ENCODE data around the gene MAJIN.

DNA sequence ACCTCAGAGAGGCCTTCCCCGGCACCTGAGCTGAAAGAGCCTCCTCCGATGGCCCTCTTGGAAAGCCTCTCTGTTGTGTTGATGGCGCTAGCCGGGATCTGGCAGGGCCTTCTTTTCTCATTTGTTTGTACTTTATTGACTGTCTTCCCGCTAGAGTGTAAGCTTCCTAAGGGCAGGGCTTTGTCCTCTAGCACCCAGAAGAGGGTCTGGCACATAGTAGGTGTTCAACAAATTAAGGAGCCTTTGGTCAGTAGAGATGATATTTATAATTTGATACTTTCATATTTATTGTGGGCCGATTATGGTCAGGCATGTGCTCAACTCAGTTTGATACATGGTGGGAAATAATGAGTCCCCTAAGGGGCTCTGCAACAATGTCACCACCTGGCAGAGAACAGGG lies 46.0 kb upstream of the MAJIN start:
- TF ChIP-seq, protein P1, sequence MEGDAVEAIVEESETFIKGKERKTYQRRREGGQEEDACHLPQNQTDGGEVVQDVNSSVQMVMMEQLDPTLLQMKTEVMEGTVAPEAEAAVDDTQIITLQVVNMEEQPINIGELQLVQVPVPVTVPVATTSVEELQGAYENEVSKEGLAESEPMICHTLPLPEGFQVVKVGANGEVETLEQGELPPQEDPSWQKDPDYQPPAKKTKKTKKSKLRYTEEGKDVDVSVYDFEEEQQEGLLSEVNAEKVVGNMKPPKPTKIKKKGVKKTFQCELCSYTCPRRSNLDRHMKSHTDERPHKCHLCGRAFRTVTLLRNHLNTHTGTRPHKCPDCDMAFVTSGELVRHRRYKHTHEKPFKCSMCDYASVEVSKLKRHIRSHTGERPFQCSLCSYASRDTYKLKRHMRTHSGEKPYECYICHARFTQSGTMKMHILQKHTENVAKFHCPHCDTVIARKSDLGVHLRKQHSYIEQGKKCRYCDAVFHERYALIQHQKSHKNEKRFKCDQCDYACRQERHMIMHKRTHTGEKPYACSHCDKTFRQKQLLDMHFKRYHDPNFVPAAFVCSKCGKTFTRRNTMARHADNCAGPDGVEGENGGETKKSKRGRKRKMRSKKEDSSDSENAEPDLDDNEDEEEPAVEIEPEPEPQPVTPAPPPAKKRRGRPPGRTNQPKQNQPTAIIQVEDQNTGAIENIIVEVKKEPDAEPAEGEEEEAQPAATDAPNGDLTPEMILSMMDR (IDR thresholded peaks at IDR 0.05; ENCODE audit: low read depth, low read length, missing input control), result no peak
- TF ChIP-seq, protein P2, sequence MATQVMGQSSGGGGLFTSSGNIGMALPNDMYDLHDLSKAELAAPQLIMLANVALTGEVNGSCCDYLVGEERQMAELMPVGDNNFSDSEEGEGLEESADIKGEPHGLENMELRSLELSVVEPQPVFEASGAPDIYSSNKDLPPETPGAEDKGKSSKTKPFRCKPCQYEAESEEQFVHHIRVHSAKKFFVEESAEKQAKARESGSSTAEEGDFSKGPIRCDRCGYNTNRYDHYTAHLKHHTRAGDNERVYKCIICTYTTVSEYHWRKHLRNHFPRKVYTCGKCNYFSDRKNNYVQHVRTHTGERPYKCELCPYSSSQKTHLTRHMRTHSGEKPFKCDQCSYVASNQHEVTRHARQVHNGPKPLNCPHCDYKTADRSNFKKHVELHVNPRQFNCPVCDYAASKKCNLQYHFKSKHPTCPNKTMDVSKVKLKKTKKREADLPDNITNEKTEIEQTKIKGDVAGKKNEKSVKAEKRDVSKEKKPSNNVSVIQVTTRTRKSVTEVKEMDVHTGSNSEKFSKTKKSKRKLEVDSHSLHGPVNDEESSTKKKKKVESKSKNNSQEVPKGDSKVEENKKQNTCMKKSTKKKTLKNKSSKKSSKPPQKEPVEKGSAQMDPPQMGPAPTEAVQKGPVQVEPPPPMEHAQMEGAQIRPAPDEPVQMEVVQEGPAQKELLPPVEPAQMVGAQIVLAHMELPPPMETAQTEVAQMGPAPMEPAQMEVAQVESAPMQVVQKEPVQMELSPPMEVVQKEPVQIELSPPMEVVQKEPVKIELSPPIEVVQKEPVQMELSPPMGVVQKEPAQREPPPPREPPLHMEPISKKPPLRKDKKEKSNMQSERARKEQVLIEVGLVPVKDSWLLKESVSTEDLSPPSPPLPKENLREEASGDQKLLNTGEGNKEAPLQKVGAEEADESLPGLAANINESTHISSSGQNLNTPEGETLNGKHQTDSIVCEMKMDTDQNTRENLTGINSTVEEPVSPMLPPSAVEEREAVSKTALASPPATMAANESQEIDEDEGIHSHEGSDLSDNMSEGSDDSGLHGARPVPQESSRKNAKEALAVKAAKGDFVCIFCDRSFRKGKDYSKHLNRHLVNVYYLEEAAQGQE (IDR thresholded peaks at IDR 0.05), result no peak
- TF ChIP-seq, protein P3, sequence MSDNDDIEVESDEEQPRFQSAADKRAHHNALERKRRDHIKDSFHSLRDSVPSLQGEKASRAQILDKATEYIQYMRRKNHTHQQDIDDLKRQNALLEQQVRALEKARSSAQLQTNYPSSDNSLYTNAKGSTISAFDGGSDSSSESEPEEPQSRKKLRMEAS (IDR thresholded peaks at IDR 0.05), result no peak
- TF ChIP-seq YY1 (IDR thresholded peaks at IDR 0.05) (no peak), TAF1 (conservative IDR thresholded peaks at IDR 0.05) (no peak), JUND (IDR thresholded peaks at IDR 0.05) (no peak), SP1 (IDR thresholded peaks at IDR 0.05) (no peak), RAD21 (IDR thresholded peaks at IDR 0.05) (no peak), GABPA (IDR thresholded peaks at IDR 0.05 in 1 of 2, conservative IDR thresholded peaks at IDR 0.05 in 1 of 2) (no peak)

All from liver (tissue), 3 donors.